GM19193 (cell line): ENCODE data around the gene B3GNT9.
A peak's percentile ranks its signal among the peaks of the same experiment; 100 is the strongest.

Experiments used
- POLR2A ChIP-seq: IDR thresholded peaks from 4 replicates; pipeline ENCODE4 v1.6.1; 2011; ENCODE audit not compliant: insufficient read depth, insufficient read length; ENCODE audit errors: extremely low read depth

The B3GNT9 gene

GRCh38 chr16:67165121-67166078, 14.6 kb upstream of the B3GNT9 start:
- no peak for TF ChIP-seq POLR2A

- no peak for TF ChIP-seq POLR2A
Measured at GRCh38 chr16:67164599-67165061, 13.8 kb upstream of the B3GNT9 start, which contains the start of gene HSF4. HSF4 (plus strand) TSS chr16:67164745; CDS start chr16:67164812, 67 bp downstream.

GRCh38 chr16:67163999-67164558, 13.3 kb upstream of the B3GNT9 start:
- no peak for TF ChIP-seq POLR2A

DNA sequence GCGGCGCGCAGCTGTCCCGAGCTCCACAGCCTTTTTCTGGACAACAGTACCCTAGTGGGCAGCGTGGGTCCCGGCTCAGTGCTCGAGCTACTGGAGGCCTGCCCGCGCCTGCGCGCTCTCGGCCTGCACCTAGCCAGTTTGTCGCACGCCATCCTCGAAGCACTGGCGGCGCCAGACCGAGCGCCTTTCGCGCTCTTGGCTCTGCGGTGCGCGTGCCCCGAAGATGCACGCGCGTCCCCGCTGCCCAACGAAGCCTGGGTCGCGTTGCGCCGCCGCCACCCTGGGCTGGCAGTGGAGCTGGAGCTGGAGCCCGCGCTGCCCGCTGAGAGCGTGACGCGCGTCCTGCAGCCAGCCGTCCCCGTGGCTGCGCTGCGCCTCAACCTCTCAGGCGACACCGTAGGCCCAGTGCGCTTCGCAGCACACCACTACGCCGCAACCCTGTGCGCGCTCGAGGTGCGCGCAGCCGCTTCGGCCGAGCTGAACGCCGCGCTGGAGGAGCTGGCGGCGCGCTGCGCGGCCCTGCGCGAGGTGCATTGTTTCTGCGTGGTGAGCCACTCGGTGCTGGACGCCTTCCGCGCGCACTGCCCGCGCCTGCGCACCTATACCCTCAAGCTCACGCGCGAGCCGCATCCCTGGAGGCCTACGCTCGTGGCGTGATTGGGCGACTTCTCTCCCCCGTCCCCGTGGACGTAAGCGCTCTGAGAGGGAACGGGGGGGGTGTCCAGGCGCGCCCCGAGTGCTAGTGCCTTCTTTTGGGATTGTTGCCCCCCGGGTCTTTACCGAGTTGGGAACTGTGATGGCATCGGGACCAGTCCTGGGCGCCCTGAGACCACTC, 12.6 kb upstream of the B3GNT9 start:
- no peak for TF ChIP-seq POLR2A

GRCh38 chr16:67162506-67163163, 11.8 kb upstream of the B3GNT9 start:
- no peak for TF ChIP-seq POLR2A

DNA sequence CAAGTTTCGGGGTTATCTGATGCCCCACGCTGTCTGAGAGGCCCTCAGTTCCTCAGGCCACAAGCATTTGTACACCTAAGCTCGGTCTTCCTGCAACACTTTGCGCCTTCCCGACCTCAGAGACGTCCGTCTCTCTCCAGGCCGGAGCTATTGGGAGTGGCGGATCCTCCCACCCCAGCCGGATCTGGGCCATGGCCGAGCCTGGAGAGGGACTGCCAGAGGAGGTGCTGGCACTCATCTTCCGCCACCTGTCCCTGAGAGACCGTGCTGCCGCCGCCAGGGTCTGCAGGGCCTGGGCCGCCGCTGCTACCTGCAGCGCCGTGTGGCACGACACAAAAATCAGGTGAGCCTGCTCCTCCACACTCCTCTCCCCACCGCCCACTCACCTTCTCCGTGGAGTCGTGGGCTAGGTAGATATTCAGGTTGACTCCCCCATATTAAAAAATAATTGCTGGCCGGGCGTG, 10.8 kb upstream of the B3GNT9 start:
- no peak for TF ChIP-seq POLR2A

- TF ChIP-seq POLR2A: peak; percentile 27
Measured at GRCh38 chr16:67158637-67159600, 8.1 kb upstream of the B3GNT9 start.

- TF ChIP-seq POLR2A: no peak
Measured at GRCh38 chr16:67157892-67158635, 7.3 kb upstream of the B3GNT9 start.

GRCh38 chr16:67157106-67157748, 6.4 kb upstream of the B3GNT9 start:
- TF ChIP-seq POLR2A: no peak

GRCh38 chr16:67156143-67156844, 5.5 kb upstream of the B3GNT9 start:
- no peak for TF ChIP-seq POLR2A

DNA sequence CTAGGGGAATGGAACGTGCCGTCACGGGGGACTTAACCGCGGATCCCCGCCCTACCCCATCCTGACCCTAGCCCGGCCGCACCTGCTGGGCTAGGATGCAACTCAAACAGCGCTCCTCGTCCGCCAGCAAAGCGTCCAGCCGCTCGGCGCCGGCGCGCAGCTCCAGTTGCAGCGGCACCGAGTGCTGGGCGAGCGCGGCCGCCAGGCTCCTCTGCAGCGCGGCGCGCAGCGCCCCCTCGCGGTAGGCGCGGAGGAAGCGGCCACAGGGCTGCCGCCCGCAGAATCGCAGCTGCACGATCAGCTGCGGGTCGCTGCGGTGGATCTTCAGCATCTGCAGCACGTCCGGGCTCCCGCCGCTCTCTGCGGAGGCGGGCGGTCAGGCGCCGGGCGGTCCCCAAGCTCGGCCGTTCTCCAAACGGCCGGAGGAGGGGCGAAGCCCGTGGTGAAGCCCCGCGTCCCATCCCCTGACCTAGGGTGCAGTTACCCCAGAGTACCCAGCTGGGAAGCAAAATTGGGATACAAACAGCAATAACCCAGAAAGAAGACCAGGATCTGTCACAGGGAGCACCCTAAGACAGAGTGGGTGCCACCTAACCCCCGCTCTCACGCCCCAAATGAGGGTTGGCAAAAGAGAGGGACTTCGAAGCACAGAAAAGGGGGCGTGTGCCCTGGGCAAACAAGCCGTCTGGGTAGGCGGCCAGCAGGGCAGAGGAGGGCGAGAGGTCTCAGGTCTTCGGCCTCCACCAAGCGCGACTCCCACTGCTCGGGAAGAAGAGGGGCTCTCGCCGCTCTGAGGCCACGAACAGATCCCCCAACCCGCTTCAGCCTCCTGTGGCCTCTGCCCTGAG, 4.7 kb upstream of the B3GNT9 start:
- TF ChIP-seq POLR2A: no peak
